NB4 (cell line): ENCODE data around the gene COLEC11.
"Not testable (repeated sequence)": the region's sequence is repeated elsewhere in the genome, so short reads cannot be mapped to it uniquely, and the experiment has no call there.

Experiments used
- DNase-seq: peaks from one replicate; pipeline ENCODE4 v3.0.0; 2010; ENCODE audit warnings: low read depth
- H3K4me3 ChIP-seq: one replicate; pipeline ENCODE4 v1.5.1; 2011; ENCODE audit warnings: mild to moderate bottlenecking, low read depth, low read length, moderate library complexity
- MYC ChIP-seq: IDR thresholded peaks from 2 replicates; pipeline ENCODE4 v1.6.1; 2011; ENCODE audit warnings: low read depth, low read length
- POLR2A ChIP-seq: IDR thresholded peaks from 2 replicates; pipeline ENCODE4 v1.6.1; 2011; ENCODE audit warnings: mild to moderate bottlenecking; ENCODE audit not compliant: insufficient read length; ENCODE audit errors: extremely low read depth
- TF ChIP-seq, protein P1 (sequence below): IDR thresholded peaks from one replicate; pipeline ENCODE4 v1.5.1; 2012; ENCODE audit warnings: low read depth, low read length
- TF ChIP-seq, protein P2 (sequence below): IDR thresholded peaks from 2 replicates; pipeline ENCODE4 v1.6.1; 2011; ENCODE audit warnings: low read depth, low read length

The COLEC11 gene

DNA sequence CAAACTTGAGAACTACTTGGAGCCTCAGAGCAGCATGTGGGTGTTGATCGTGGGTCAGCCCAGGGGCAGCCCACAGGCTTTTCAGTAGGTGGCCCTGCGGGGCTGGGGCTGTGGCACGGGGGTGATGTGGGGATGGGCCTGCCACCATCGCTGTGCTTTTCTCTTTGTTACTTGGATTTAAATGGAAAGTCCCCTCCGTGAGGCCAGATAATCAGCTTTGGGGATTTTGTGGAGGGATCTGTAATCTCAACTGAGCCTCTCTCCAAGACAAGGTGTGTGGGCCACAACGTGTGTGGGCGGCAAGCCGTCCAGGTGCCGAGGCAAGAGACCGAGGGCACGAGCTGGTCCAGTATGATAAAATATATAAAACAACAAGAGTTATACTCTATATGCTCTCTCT, 16.7 kb downstream of the COLEC11 start:
- no peak for DNase-seq
- H3K4me3 ChIP-seq = no peak overlapping the region
- TF ChIP-seq, protein P1, sequence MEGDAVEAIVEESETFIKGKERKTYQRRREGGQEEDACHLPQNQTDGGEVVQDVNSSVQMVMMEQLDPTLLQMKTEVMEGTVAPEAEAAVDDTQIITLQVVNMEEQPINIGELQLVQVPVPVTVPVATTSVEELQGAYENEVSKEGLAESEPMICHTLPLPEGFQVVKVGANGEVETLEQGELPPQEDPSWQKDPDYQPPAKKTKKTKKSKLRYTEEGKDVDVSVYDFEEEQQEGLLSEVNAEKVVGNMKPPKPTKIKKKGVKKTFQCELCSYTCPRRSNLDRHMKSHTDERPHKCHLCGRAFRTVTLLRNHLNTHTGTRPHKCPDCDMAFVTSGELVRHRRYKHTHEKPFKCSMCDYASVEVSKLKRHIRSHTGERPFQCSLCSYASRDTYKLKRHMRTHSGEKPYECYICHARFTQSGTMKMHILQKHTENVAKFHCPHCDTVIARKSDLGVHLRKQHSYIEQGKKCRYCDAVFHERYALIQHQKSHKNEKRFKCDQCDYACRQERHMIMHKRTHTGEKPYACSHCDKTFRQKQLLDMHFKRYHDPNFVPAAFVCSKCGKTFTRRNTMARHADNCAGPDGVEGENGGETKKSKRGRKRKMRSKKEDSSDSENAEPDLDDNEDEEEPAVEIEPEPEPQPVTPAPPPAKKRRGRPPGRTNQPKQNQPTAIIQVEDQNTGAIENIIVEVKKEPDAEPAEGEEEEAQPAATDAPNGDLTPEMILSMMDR = no peak
- TF ChIP-seq, protein P2, sequence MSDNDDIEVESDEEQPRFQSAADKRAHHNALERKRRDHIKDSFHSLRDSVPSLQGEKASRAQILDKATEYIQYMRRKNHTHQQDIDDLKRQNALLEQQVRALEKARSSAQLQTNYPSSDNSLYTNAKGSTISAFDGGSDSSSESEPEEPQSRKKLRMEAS = no peak
- no peak for TF ChIP-seq MYC
- TF ChIP-seq POLR2A = no peak

DNA sequence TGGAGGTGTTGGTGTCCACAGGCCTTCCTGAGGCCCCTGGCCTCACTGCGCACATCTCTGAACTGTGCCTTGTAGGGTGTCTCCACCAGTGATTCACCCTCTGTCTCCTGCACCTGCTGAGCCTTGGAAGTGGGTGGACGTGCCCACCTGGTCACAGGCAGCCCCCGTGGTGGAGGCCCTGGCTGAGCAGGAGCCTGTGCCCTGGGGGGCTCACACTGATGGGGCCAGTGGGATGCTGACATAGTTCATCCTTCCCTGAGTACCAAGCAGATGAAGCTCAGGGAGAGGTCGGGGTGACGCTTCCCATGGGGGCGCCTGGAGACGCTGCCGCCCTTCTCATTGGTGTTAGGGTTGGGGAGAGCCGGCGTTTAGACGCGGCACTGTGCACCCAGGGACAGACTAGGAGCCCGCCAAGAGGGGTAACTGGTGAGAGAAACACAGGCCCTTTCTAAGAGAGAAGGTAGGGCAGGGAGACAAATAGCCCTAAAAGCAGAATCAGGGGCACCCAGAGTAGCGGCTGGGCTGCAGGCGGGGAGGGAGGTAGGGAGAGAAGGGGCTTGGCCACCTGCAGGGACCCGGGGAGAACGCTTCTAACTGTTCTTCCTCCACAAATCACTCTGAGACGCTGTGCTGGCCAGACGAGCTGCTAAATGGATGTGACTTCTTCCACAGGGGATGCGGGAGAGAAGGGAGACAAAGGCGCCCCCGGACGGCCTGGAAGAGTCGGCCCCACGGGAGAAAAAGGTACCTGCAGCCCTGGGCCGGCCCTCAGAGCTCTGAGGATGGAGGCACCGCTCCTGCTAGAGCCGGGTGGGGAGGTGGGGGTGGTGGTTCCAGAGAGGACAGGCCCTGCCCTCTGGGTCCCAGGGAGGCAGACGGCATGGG, 18.0 kb downstream of the COLEC11 start:
- TF ChIP-seq, protein P2 = no peak
- TF ChIP-seq POLR2A (no peak), MYC (no peak)
- H3K4me3 ChIP-seq = no peak overlapping the region
- DNase-seq = no peak

DNA sequence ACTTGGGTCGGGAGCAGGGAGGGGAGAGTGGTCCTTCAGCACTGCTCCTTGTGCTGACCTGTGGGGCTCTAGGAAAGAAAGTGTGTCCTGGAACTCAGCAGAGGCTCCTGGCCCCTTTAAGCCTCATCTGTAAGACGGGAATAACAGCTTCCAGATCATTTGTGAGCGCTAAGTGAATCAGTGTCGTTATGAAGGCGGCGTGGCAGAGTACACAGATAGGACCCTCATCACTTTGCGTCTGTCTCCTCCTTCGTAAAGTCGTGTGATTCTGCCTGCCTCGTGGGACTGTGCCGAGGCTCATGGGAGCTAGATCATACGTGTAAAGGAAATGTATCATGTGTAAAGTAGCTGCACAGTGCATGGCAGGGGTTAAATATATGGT, 18.6 kb downstream of the COLEC11 start:
- DNase-seq = no peak
- TF ChIP-seq POLR2A = no peak
- TF ChIP-seq, protein P2 = no peak
- TF ChIP-seq MYC = no peak
- TF ChIP-seq, protein P1 = no peak
- no peak overlapping the region for H3K4me3 ChIP-seq

DNA sequence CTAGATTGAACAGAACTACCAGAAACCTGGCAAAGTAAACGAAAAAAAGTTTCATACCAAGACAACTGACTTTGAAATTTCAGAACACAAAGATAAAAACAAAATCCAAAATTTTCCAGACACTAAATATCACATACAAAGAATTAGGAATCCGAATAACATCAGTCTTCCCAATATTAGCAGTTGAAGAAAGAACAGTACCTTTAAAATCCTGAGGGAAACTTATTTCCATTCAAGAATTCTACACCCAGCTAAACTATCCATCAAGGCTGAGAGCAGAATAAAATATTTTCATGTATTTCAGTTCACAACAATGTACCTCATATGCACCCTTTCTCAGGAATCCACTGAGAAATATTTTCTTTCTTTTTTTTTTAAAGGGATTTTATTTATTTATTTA, 19.8 kb downstream of the COLEC11 start:
- H3K4me3 ChIP-seq, DNase-seq: not testable (repeated sequence)

DNA sequence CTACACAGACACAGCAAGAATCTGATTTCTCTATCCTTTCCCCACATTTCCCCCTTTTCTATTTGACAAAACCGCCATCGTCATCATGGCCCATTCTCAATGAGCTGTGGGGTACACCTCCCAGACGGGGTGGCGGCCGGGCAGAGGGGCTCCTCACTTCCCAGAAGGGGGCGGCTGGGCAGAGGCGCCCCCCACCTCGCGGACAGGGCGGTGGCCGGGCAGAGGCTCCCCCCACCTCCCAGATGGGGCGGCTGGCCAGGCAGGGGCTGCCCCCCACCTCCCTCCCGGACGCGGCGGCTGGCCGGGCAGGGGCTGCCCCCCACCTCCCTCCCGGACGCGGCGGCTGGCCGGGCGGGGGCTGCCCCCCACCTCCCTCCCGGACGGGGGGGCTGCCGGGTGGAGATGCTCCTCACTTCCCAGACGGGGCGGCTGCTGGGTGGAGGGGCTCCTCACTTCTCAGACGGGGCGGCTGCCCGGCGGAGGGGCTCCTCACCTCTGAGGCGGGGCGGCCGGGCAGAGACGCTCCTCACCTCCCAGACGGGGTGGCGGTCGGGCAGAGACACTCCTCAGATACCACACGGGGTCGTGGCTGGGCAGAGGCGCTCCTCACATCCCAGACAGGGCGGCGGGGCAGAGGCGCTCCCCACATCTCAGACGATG, 20.8 kb downstream of the COLEC11 start:
- not testable (repeated sequence) for H3K4me3 ChIP-seq, DNase-seq

DNA sequence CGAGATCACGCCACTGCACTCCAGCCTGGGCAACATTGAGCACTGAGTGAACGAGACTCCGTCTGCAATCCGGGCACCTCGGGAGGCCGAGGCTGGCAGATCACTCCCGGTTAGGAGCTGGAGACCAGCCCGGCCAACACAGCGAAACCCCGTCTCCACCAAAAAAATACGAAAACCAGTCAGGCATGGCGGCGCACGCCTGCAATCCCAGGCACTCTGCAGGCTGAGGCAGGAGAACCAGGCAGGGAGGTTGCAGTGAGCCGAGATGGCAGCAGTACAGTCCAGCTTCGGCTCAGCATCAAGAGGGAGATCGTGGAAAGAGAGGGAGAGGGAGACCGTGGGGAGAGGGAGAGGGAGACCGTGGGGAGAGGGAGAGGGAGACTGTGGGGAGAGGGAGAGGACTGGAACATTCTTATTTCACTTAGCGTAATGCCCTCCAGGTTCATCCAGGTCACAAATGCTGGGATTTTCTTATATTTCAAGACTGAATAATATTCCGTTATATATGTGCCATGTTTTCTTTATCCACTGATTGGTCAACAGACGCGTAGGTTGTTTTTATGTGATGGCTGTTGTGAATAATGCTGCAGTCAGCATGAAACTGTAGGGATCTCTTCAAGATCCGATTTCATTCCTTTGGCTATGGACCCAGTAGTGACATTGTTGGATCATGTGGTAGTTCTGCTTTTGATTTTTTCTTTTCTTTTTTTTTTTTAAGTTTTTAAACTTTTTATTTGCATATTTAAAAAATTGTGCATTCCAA, 21.7 kb downstream of the COLEC11 start:
- not testable (repeated sequence) for DNase-seq, H3K4me3 ChIP-seq

DNA sequence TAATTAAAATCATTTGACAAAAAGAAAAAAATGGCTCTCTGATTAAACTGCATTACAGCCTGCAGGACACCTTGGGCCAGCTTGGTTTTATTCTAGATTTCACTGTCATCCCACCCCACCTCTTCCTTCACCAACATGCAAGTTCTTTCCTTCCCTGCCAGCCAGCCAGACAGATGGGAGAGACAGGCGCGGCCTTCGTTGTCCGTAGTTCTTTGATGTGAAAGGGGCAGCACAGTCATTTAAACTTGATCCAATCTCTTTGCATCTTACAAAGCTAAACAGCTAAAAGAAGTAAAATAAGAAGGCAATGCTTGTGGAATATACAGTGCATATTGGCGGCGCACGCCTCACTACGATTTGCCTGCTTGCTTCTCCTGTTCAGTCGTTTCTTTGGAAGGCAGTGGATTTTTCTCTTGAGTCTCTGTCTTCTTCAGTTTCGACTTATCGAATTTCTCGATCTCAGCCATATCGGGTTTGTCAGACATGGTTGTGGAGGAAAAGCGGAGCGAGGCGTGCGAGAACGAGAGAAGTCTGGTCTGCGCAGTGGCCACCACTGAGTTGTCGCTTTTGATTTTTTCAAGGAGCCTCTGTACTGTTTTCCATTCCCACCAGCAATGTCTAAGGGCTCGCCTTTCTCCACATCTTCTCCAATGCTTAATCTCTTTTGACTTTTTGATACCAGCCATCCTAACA, 22.4 kb downstream of the COLEC11 start:
- TF ChIP-seq, protein P1 = no peak
- no peak for TF ChIP-seq MYC
- no peak for TF ChIP-seq POLR2A
- TF ChIP-seq, protein P2 = no peak
- no peak for DNase-seq
- no peak overlapping the region for H3K4me3 ChIP-seq

DNA sequence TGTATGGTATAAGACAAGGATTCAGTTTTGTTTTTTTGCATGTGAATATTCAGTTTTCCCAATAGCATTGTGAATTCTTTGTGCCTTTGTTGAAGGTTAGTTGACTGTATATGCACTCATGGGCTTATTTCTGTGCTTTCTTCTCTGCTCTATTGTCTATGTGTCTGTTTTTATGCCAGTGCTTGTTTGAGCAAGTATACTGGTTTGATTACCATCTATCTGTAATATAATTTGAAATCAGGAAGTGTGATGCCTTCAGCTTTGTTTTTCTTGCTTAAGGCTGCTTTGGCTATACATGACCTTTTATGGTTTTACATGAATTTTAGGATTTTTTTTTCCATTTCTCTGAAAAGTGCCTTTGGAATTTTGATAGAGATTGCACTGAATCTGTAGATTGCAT, 23.5 kb downstream of the COLEC11 start:
- DNase-seq = no peak
- TF ChIP-seq MYC (no peak), POLR2A (no peak)
- TF ChIP-seq, protein P2 = no peak
- TF ChIP-seq, protein P1 = no peak
- H3K4me3 ChIP-seq = no peak overlapping the region
